PC-3 (cell line): Measurements from ENCODE around the gene JARID2. TPM values are rescaled to one million over a fixed set of nuclear protein-coding genes. Genes with fewer than 3 reads are reported as not detected.

Experiments
- ATAC-seq: fragments of 200-7000 bp; cut with Tn5 transposase; 2 replicates; pipeline ENCODE4 v1.9.1; 2020; ENCODE audit warnings: mild to moderate bottlenecking, moderate library complexity
- BruUV-seq: library from RNA; stranded (reverse); fragments of 400-500 nt; replicated peaks from 2 replicates; lab custom pipeline; 2021; lab: Mats Ljungman, UMichigan
- CTCF ChIA-PET: fragments of 300-600 bp; sonication (Branson Sonifier 250); formaldehyde crosslinking; loops from one replicate; lab custom pipeline; 2022; ENCODE audit warnings: antibody characterized with exemption; lab: Charles Lee
- POLR2A ChIA-PET: fragments of 300-600 bp; sonication (Branson Sonifier 250); formaldehyde crosslinking; loops from one replicate; lab custom pipeline; 2022; ENCODE audit warnings: antibody characterized with exemption; ENCODE audit not compliant: unreplicated experiment; lab: Charles Lee
- DNase-seq: peaks from one replicate; pipeline ENCODE4 v3.0.0-alpha.2; 2015
- H2AFZ ChIP-seq: fragments of 300-600 bp; sonication (generic); 2 replicates; pipeline ENCODE4 v1.6.0; 2016; ENCODE audit warnings: antibody characterized with exemption, low read length
- H3F3A ChIP-seq: fragments of 300-600 bp; sonication (generic); one replicate; pipeline ENCODE4 v1.6.0; 2017; ENCODE audit warnings: antibody characterized with exemption, low read length, control low read depth, mild to moderate bottlenecking; ENCODE audit not compliant: unreplicated experiment
- H3K27ac ChIP-seq: fragments of 300-600 bp; sonication (generic); 2 replicates; pipeline ENCODE4 v1.5.1; 2016; ENCODE audit warnings: mild to moderate bottlenecking, low read length
- H3K27me3 ChIP-seq: fragments of 300-600 bp; sonication (generic); 2 replicates; pipeline ENCODE4 v1.6.1; 2016; ENCODE audit warnings: low read length, mixed read lengths
- H3K36me3 ChIP-seq: fragments of 300-600 bp; sonication (generic); 2 replicates; pipeline ENCODE4 v1.6.1; 2016; ENCODE audit warnings: low read depth, mixed run types, low read length, mixed read lengths
- H3K4me1 ChIP-seq: fragments of 300-600 bp; sonication (generic); 2 replicates; pipeline ENCODE4 v1.5.1; 2016; ENCODE audit warnings: low read length; ENCODE audit not compliant: insufficient read depth
- H3K4me2 ChIP-seq: fragments of 300-600 bp; sonication (generic); 2 replicates; pipeline ENCODE4 v1.6.0; 2016; ENCODE audit warnings: low read length
- H3K4me3 ChIP-seq: fragments of 300-600 bp; sonication (generic); 2 replicates; pipeline ENCODE4 v1.5.1; 2016; ENCODE audit warnings: mild to moderate bottlenecking, low read length, mixed read lengths
- H3K79me2 ChIP-seq: fragments of 300-600 bp; sonication (generic); 2 replicates; pipeline ENCODE4 v1.6.1; 2017; ENCODE audit warnings: low read length, mixed read lengths
- H3K9ac ChIP-seq: fragments of 300-600 bp; sonication (generic); 2 replicates; pipeline ENCODE4 v1.6.0; 2016; ENCODE audit warnings: mild to moderate bottlenecking, low read length
- H3K9me2 ChIP-seq: fragments of 300-600 bp; sonication (generic); replicated peaks from 2 replicates; pipeline ENCODE4 v1.6.1; 2016; ENCODE audit warnings: mixed run types, low read length, mixed read lengths
- H3K9me3 ChIP-seq: fragments of 300-600 bp; sonication (generic); 2 replicates; pipeline ENCODE4 v1.6.1; 2016; ENCODE audit warnings: low read length, mixed read lengths
- H4K20me1 ChIP-seq: fragments of 300-600 bp; sonication (generic); 2 replicates; pipeline ENCODE4 v1.6.1; 2016; ENCODE audit warnings: low read length, mixed read lengths
- CTCF ChIP-seq: fragments of 300-600 bp; sonication (generic); conservative IDR thresholded peaks from 2 replicates; pipeline ENCODE4 v1.5.1; 2017; ENCODE audit warnings: antibody characterized with exemption, low read depth, mild to moderate bottlenecking, low read length
- EZH2 ChIP-seq: fragments of 300-600 bp; sonication (generic); IDR thresholded peaks from one replicate; pipeline ENCODE4 v1.6.1; 2017; ENCODE audit warnings: antibody characterized with exemption, mild to moderate bottlenecking, low read length; ENCODE audit not compliant: unreplicated experiment
- EZH2phosphoT487 ChIP-seq: fragments of 300-600 bp; sonication (generic); IDR thresholded peaks from 2 replicates; pipeline ENCODE4 v1.6.1; 2018; ENCODE audit warnings: mild to moderate bottlenecking, antibody characterized with exemption, low read length, borderline replicate concordance
- intact Hi-C: fragments of 100-400 bp; cut with micrococcal nuclease; formaldehyde crosslinking; loops from 2 replicates; pipeline ENCODE4 v1.9.0; 2023
- total RNA-seq: library from RNA; depleted of rRNA; stranded (reverse); fragments of >200 nt; gene quantifications from 2 replicates; pipeline ENCODE4 v1.2.3, GENCODE V29; 2014

The JARID2 gene
- total RNA-seq, 1 experiment from 2014 or later = 11.0 TPM

GRCh38 chr6:15429141-15430110, 183.6 kb downstream of the JARID2 start:
- CTCF ChIA-PET = no interaction called here
- H3K79me2 ChIP-seq = peaks cover 75% of the 10 kb centered on the region

DNA sequence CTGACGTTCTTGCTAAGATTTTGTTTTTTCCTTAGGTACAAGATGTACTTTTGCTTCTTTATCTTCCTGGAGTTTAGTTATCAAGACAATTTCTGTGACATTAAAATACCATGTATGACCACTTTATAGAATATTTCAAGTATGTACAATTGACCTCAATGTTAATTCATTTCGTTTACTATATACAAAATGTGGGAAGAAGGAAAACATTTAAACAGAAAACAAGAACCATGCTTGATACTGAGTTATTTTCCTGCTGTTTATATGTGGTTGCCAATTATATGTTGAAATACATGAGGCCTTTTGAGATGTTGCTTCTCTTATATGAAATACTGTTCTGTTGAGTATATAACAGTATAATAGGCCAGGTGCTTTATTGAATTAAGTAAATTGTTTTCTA, 184.3 kb downstream of the JARID2 start:
- DNase-seq (no peak), ATAC-seq (no peak)
- TF ChIP-seq CTCF (no peak), EZH2 (no peak)
- peaks cover 75% of the 10 kb centered on the region for H3K79me2 ChIP-seq
- ChIA-PET POLR2A (no interaction called here), CTCF (no interaction called here)
- no peak overlapping the region for H3K27ac ChIP-seq
- no peak overlapping the region for H2AFZ ChIP-seq
- peaks cover 35% of the 10 kb centered on the region for H3K4me1 ChIP-seq
- no peak overlapping the region for H3K9ac ChIP-seq
- no TSS peak for BruUV-seq
- H3K9me3 ChIP-seq = no peaks in the 10 kb centered on the region
- H3F3A ChIP-seq = no peaks in the 10 kb centered on the region
- no peak overlapping the region for H3K4me2 ChIP-seq
- peaks cover 3% of the 10 kb centered on the region; the same call in 1 of the 2 replicates for H4K20me1 ChIP-seq
- no peaks in the 10 kb centered on the region for H3K27me3 ChIP-seq
- H3K9me2 ChIP-seq = no peaks in the 10 kb centered on the region
- H3K4me3 ChIP-seq = no peak overlapping the region
- H3K36me3 ChIP-seq = no peaks in the 10 kb centered on the region
- intact Hi-C loops = no loop called here

More at GRCh38 chr6:15429141-15430110, 183.6 kb downstream of the JARID2 start:
- intact Hi-C loops = no loop called here
- no peaks in the 10 kb centered on the region for H3K36me3 ChIP-seq
- no peak overlapping the region for H3K27ac ChIP-seq
- H3K4me1 ChIP-seq = peaks cover 33% of the 10 kb centered on the region
- H3K4me3 ChIP-seq = no peak overlapping the region
- no peaks in the 10 kb centered on the region for H3K9me2 ChIP-seq
- no peaks in the 10 kb centered on the region for H3K9me3 ChIP-seq
- ATAC-seq (no peak), DNase-seq (no peak)
- TF ChIP-seq EZH2 (no peak), CTCF (no peak), EZH2phosphoT487 (no peak)
- POLR2A ChIA-PET = no interaction called here
- no peak overlapping the region for H2AFZ ChIP-seq
- H3K9ac ChIP-seq = no peak overlapping the region
- peaks cover 3% of the 10 kb centered on the region; the same call in 1 of the 2 replicates for H4K20me1 ChIP-seq
- H3K27me3 ChIP-seq = no peaks in the 10 kb centered on the region
- BruUV-seq = no TSS peak
- no peaks in the 10 kb centered on the region for H3F3A ChIP-seq
- H3K4me2 ChIP-seq = no peak overlapping the region

GRCh38 chr6:15430931-15431405, 185.1 kb downstream of the JARID2 start:
- CTCF ChIA-PET = no interaction called here
- Histone ChIP-seq H3K9ac (no peak overlapping the region), H4K20me1 (peaks cover 3% of the 10 kb centered on the region; the same call in 1 of the 2 replicates), H2AFZ (no peak overlapping the region), H3K4me2 (no peak overlapping the region), H3K27ac (no peak overlapping the region), H3K9me3 (no peaks in the 10 kb centered on the region), H3F3A (no peaks in the 10 kb centered on the region), H3K79me2 (peaks cover 73% of the 10 kb centered on the region), H3K4me3 (no peak overlapping the region), H3K9me2 (no peaks in the 10 kb centered on the region), H3K4me1 (peaks cover 41% of the 10 kb centered on the region), H3K27me3 (no peaks in the 10 kb centered on the region), H3K36me3 (no peaks in the 10 kb centered on the region)
- TF ChIP-seq EZH2phosphoT487 (no peak), EZH2 (no peak), CTCF (no peak)
- DNase-seq (no peak), ATAC-seq (no peak)
- POLR2A ChIA-PET = no interaction called here
- no TSS peak for BruUV-seq
- intact Hi-C loops = no loop called here
